Measurements from ENCODE around the gene CRAT.
"Not testable (repeated sequence)": the region's sequence is repeated elsewhere in the genome, so short reads cannot be mapped to it uniquely, and the experiment has no call there.

CRAT gene

GRCh38 chr9:129138144-129138462 lies 27.5 kb upstream of the CRAT start:
- no peak for DNase-seq

- DNase-seq = no peak
Observed at GRCh38 chr9:129137292-129138143, 26.9 kb upstream of the CRAT start.

- no peak for DNase-seq
Observed at GRCh38 chr9:129136446-129137035, 25.9 kb upstream of the CRAT start.

GRCh38 chr9:129135476-129135875 lies 24.9 kb upstream of the CRAT start:
- DNase-seq = no peak

- no peak for DNase-seq
Observed at GRCh38 chr9:129133082-129133481, 22.5 kb upstream of the CRAT start.

- peak; percentile 87 for DNase-seq
Observed at GRCh38 chr9:129131300-129132145, 20.9 kb upstream of the CRAT start.

- no peak for DNase-seq
Observed at GRCh38 chr9:129130791-129131190, 20.2 kb upstream of the CRAT start.

- DNase-seq = not testable (repeated sequence)
Observed at GRCh38 chr9:129130271-129130670, 19.7 kb upstream of the CRAT start.

- DNase-seq = no peak
Observed at GRCh38 chr9:129128689-129129088, 18.1 kb upstream of the CRAT start.

GRCh38 chr9:129126749-129127618 lies 16.4 kb upstream of the CRAT start:
- no peak for DNase-seq

- DNase-seq = no peak
Observed at GRCh38 chr9:129125478-129125877, 14.9 kb upstream of the CRAT start.

GRCh38 chr9:129124506-129125069 lies 14.0 kb upstream of the CRAT start:
- no peak for DNase-seq

GRCh38 chr9:129122976-129123375 lies 12.4 kb upstream of the CRAT start:
- not testable (repeated sequence) for DNase-seq

- DNase-seq = no peak
Observed at GRCh38 chr9:129122133-129122532, 11.5 kb upstream of the CRAT start.

GRCh38 chr9:129121483-129121882 lies 10.9 kb upstream of the CRAT start:
- DNase-seq = no peak

- no peak for DNase-seq
Observed at GRCh38 chr9:129118799-129119198, 8.2 kb upstream of the CRAT start.

GRCh38 chr9:129113645-129114304 lies 3.2 kb upstream of the CRAT start:
- no peak for DNase-seq

- DNase-seq = not testable (repeated sequence)
Observed at GRCh38 chr9:129112526-129112925, 1.9 kb upstream of the CRAT start.

GRCh38 chr9:129111528-129112151 lies 1.0 kb upstream of the CRAT start:
- peak; percentile 21 for DNase-seq

GRCh38 chr9:129109952-129110739 lies 447 bp downstream of the CRAT start:
- DNase-seq = no peak

- peak; percentile 23 for DNase-seq
Observed at GRCh38 chr9:129109537-129109903, 1.1 kb downstream of the CRAT start.
